Activated T-helper 1 cell treated with anti-CD3 and anti-CD28 coated beads, Interleukin-12 subunit alpha, Interleukin-12 subunit beta, Interleukin-2, Interleukin-4 antibody, amounts not matched to agents 30 ng/mL and 10 ng/mL and 1 ng/mL, durations not matched to agents 14 hours and 24 hours and 36 hours (primary cell): Measurements from ENCODE around the gene PSMB11. TPM values are rescaled to one million over a fixed set of nuclear protein-coding genes. Genes with fewer than 3 reads are reported as not detected.

ENCODE experiments used
- DNase-seq: peaks from one replicate; pipeline ENCODE4 v3.0.0; 2021; ENCODE audit warnings: low spot score
- H3K27ac Mint-ChIP-seq: one replicate; pipeline ENCODE4 v1.8.0; 2021; ENCODE audit warnings: mild to moderate bottlenecking, mixed read lengths
- H3K27me3 Mint-ChIP-seq: one replicate; pipeline ENCODE4 v1.8.0; 2022; ENCODE audit warnings: mild to moderate bottlenecking, moderate library complexity, mixed read lengths; ENCODE audit not compliant: insufficient read depth
- H3K36me3 Mint-ChIP-seq: one replicate; pipeline ENCODE4 v1.8.0; 2021; ENCODE audit warnings: low read depth, mixed read lengths
- H3K4me1 Mint-ChIP-seq: one replicate; pipeline ENCODE4 v1.8.0; 2021; ENCODE audit warnings: low read depth, mixed read lengths
- H3K4me3 Mint-ChIP-seq: one replicate; pipeline ENCODE4 v1.8.0; 2021; ENCODE audit warnings: mild to moderate bottlenecking, moderate library complexity, mixed read lengths
- H3K9me3 Mint-ChIP-seq: one replicate; pipeline ENCODE4 v1.8.0; 2021; ENCODE audit warnings: mixed read lengths
- intact Hi-C: fragments of 100-400 bp; cut with micrococcal nuclease; formaldehyde crosslinking; loops from one replicate; pipeline ENCODE4 v1.15.1; 2024
- total RNA-seq: library from RNA; stranded (reverse); gene quantifications from 2 replicates; pipeline ENCODE4 v1.2.3, GENCODE V29; 2022

PSMB11 gene
- total RNA-seq, 1 donor from 2014 or later = not detected

- intact Hi-C loops = loop anchor here (1.0 to 2.0 kb wide), 3 partner anchors 8 to 110 kb away; no protein-coding TSS in a partner anchor
- Mint-ChIP-seq H3K27me3 (no peaks in the 10 kb centered on the region), H3K27ac (no peak overlapping the region), H3K4me1 (peaks cover 11% of the 10 kb centered on the region), H3K4me3 (no peak overlapping the region), H3K9me3 (no peaks in the 10 kb centered on the region), H3K36me3 (peaks cover 55% of the 10 kb centered on the region)
- DNase-seq = no peak
Measured at GRCh38 chr14:23076785-23077408, 34.9 kb downstream of the PSMB11 start.

- no peaks in the 10 kb centered on the region for H3K9me3 Mint-ChIP-seq
- peaks cover 50% of the 10 kb centered on the region for H3K36me3 Mint-ChIP-seq
- peaks cover under 1% of the 10 kb centered on the region for H3K4me1 Mint-ChIP-seq
- intact Hi-C loops = loop anchor here (1.0 to 2.0 kb wide), 3 partner anchors 7 to 109 kb away; no protein-coding TSS in a partner anchor
- H3K4me3 Mint-ChIP-seq = no peak overlapping the region
- no peak overlapping the region for H3K27ac Mint-ChIP-seq
- DNase-seq = no peak
- no peaks in the 10 kb centered on the region for H3K27me3 Mint-ChIP-seq
Measured at GRCh38 chr14:23077962-23078361, 36.0 kb downstream of the PSMB11 start.

- Mint-ChIP-seq H3K27me3 (no peaks in the 10 kb centered on the region), H3K27ac (no peak overlapping the region), H3K4me3 (no peak overlapping the region), H3K9me3 (no peaks in the 10 kb centered on the region), H3K36me3 (peaks cover 48% of the 10 kb centered on the region), H3K4me1 (no peaks in the 10 kb centered on the region)
- DNase-seq = no peak
- intact Hi-C loops = no loop called here
Measured at GRCh38 chr14:23078692-23079116, 36.7 kb downstream of the PSMB11 start.

- no peaks in the 10 kb centered on the region for H3K9me3 Mint-ChIP-seq
- no peak for DNase-seq
- intact Hi-C loops = no loop called here
- H3K36me3 Mint-ChIP-seq = peaks cover 52% of the 10 kb centered on the region
- H3K27me3 Mint-ChIP-seq = no peaks in the 10 kb centered on the region
- no peaks in the 10 kb centered on the region for H3K4me1 Mint-ChIP-seq
- H3K4me3 Mint-ChIP-seq = no peak overlapping the region
- peak overlapping the region; percentile 4 for H3K27ac Mint-ChIP-seq
Measured at GRCh38 chr14:23079716-23080115, 37.7 kb downstream of the PSMB11 start.

GRCh38 chr14:23080474-23080873 lies 38.5 kb downstream of the PSMB11 start:
- H3K4me3 Mint-ChIP-seq = no peak overlapping the region
- H3K4me1 Mint-ChIP-seq = peaks cover 3% of the 10 kb centered on the region
- peaks cover 50% of the 10 kb centered on the region for H3K36me3 Mint-ChIP-seq
- H3K9me3 Mint-ChIP-seq = no peaks in the 10 kb centered on the region
- peak overlapping the region; percentile 9 for H3K27ac Mint-ChIP-seq
- DNase-seq = no peak
- intact Hi-C loops = no loop called here
- H3K27me3 Mint-ChIP-seq = no peaks in the 10 kb centered on the region

- no peaks in the 10 kb centered on the region for H3K9me3 Mint-ChIP-seq
- H3K36me3 Mint-ChIP-seq = peaks cover 45% of the 10 kb centered on the region
- H3K4me1 Mint-ChIP-seq = peaks cover 27% of the 10 kb centered on the region
- peak overlapping the region; percentile 76 for H3K27ac Mint-ChIP-seq
- H3K27me3 Mint-ChIP-seq = no peaks in the 10 kb centered on the region
- intact Hi-C loops = loop anchor here (1.0 kb wide), 2 partner anchors 8 to 14 kb away; no protein-coding TSS in a partner anchor
- DNase-seq = no peak
- no peak overlapping the region for H3K4me3 Mint-ChIP-seq
Measured at GRCh38 chr14:23085458-23085857, 43.4 kb downstream of the PSMB11 start.

GRCh38 chr14:23086565-23086964 lies 44.6 kb downstream of the PSMB11 start:
- H3K36me3 Mint-ChIP-seq = peaks cover 40% of the 10 kb centered on the region
- DNase-seq = no peak
- intact Hi-C loops = no loop called here
- H3K27ac Mint-ChIP-seq = no peak overlapping the region
- H3K4me1 Mint-ChIP-seq = peaks cover 27% of the 10 kb centered on the region
- H3K4me3 Mint-ChIP-seq = no peak overlapping the region
- no peaks in the 10 kb centered on the region for H3K9me3 Mint-ChIP-seq
- H3K27me3 Mint-ChIP-seq = no peaks in the 10 kb centered on the region

GRCh38 chr14:23089498-23090253 lies 47.7 kb downstream of the PSMB11 start:
- Mint-ChIP-seq H3K4me1 (peaks cover 27% of the 10 kb centered on the region), H3K27me3 (no peaks in the 10 kb centered on the region), H3K27ac (peak overlapping the region; percentile 6), H3K9me3 (no peaks in the 10 kb centered on the region), H3K36me3 (peaks cover 45% of the 10 kb centered on the region), H3K4me3 (no peak overlapping the region)
- intact Hi-C loops = loop anchor here (10.0 kb wide), 2 partner anchors 505 to 1145 kb away; partner anchors contain the start of genes DAD1, GMPR2 and NEDD8
- DNase-seq = no peak

GRCh38 chr14:23090254-23090636 lies 48.2 kb downstream of the PSMB11 start:
- intact Hi-C loops = loop anchor here (10.0 kb wide), 2 partner anchors 505 to 1145 kb away; partner anchors contain the start of genes DAD1, GMPR2 and NEDD8
- Mint-ChIP-seq H3K9me3 (no peaks in the 10 kb centered on the region), H3K4me1 (peaks cover 25% of the 10 kb centered on the region), H3K36me3 (peaks cover 44% of the 10 kb centered on the region), H3K27ac (no peak overlapping the region), H3K27me3 (no peaks in the 10 kb centered on the region), H3K4me3 (no peak overlapping the region)
- DNase-seq = no peak

GRCh38 chr14:23091294-23092225 lies 49.5 kb downstream of the PSMB11 start:
- Mint-ChIP-seq H3K4me3 (no peak overlapping the region), H3K36me3 (peaks cover 36% of the 10 kb centered on the region), H3K27me3 (no peaks in the 10 kb centered on the region), H3K27ac (peak overlapping the region; percentile 31), H3K4me1 (peaks cover 15% of the 10 kb centered on the region), H3K9me3 (no peaks in the 10 kb centered on the region)
- DNase-seq = no peak
- intact Hi-C loops = loop anchor here (10.0 kb wide), 2 partner anchors 507 to 1143 kb away; partner anchors contain the start of genes DAD1, GMPR2 and NEDD8

GRCh38 chr14:23093104-23093503 lies 51.1 kb downstream of the PSMB11 start:
- H3K27ac Mint-ChIP-seq = peak overlapping the region; percentile 2
- intact Hi-C loops = loop anchor here (10.0 kb wide), 2 partner anchors 508 to 1142 kb away; partner anchors contain the start of genes DAD1, GMPR2 and NEDD8
- H3K9me3 Mint-ChIP-seq = no peaks in the 10 kb centered on the region
- H3K27me3 Mint-ChIP-seq = no peaks in the 10 kb centered on the region
- peaks cover 21% of the 10 kb centered on the region for H3K4me1 Mint-ChIP-seq
- DNase-seq = no peak
- no peak overlapping the region for H3K4me3 Mint-ChIP-seq
- peaks cover 35% of the 10 kb centered on the region for H3K36me3 Mint-ChIP-seq

GRCh38 chr14:23093526-23093925 lies 51.5 kb downstream of the PSMB11 start:
- Mint-ChIP-seq H3K4me3 (no peak overlapping the region), H3K27ac (no peak overlapping the region), H3K9me3 (no peaks in the 10 kb centered on the region), H3K36me3 (peaks cover 38% of the 10 kb centered on the region), H3K4me1 (peaks cover 21% of the 10 kb centered on the region), H3K27me3 (no peaks in the 10 kb centered on the region)
- DNase-seq = no peak
- intact Hi-C loops = loop anchor here (10.0 kb wide), 2 partner anchors 509 to 1141 kb away; partner anchors contain the start of genes DAD1, GMPR2 and NEDD8
